Esophagus muscularis mucosa (tissue), 4 donors: ENCODE measurements around the gene GRIK5.

ENCODE experiments used
- EP300 ChIP-seq: sonication (generic); formaldehyde crosslinking; IDR thresholded peaks from one replicate; pipeline ENCODE4 v1.6.1; 2017; ENCODE audit warnings: antibody characterized with exemption
- POLR2A ChIP-seq: fragments of 450-650 bp; IDR thresholded peaks from one replicate; pipeline ENCODE4 v1.6.1; 2017; ENCODE audit warnings: antibody characterized with exemption, moderate library complexity, mild to moderate bottlenecking, low read depth
- POLR2AphosphoS5 ChIP-seq, 2 donors: sonication (generic); formaldehyde crosslinking; IDR thresholded peaks; one replicate each; pipeline ENCODE4 v1.6.1; 2017; ENCODE audit warnings: antibody characterized with exemption in 2 of 2
- TF ChIP-seq, protein P1 (sequence below), 3 experiments: fragments of 200-600 bp in 2 of 3; fragments of 450-650 bp in 1 of 3; sonication (generic) in 2 of 3; IDR thresholded peaks; one replicate each; pipeline ENCODE4 v1.5.1; 2017 to 2019; ENCODE audit warnings: antibody characterized with exemption in 3 of 3, mild to moderate bottlenecking in 2 of 3, moderate library complexity in 1 of 3

DNA sequence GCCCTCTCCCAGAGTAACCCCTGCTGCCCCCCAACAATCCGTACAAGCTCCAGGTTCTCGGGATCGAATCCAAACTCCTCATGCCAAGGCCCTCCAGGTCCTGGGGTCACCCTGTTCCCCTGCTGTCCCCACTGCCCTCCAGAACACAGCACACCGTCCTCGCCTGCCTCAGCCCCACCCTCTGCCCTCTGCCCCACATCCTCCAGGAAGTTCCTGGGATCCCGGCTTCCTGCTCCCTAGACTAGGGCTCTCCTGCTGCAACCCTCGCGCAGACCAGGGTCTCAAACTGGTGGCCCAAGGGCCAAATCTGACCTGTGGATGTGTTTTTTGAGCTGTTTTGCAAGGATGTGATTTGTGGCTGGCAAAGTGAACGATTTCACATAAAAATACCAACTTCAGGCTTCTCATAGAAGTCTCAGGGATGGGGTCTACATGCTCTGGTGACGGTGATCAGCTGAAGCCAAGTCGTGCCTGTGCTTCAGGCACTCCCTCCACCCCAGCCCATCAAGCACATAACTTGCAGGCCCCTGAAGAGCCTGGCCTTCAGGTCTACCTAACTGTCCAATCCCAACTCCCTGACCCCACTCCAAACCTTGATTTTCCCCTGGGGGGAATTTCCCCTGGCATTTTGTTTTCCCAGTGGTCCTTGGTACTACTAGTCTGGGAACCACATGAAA is 112.7 kb downstream of the GRIK5 start:
- TF ChIP-seq, protein P1, sequence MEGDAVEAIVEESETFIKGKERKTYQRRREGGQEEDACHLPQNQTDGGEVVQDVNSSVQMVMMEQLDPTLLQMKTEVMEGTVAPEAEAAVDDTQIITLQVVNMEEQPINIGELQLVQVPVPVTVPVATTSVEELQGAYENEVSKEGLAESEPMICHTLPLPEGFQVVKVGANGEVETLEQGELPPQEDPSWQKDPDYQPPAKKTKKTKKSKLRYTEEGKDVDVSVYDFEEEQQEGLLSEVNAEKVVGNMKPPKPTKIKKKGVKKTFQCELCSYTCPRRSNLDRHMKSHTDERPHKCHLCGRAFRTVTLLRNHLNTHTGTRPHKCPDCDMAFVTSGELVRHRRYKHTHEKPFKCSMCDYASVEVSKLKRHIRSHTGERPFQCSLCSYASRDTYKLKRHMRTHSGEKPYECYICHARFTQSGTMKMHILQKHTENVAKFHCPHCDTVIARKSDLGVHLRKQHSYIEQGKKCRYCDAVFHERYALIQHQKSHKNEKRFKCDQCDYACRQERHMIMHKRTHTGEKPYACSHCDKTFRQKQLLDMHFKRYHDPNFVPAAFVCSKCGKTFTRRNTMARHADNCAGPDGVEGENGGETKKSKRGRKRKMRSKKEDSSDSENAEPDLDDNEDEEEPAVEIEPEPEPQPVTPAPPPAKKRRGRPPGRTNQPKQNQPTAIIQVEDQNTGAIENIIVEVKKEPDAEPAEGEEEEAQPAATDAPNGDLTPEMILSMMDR (IDR thresholded peaks at IDR 0.05): no peak
- TF ChIP-seq POLR2A: no peak
- no peak for TF ChIP-seq POLR2AphosphoS5 (IDR thresholded peaks at IDR 0.05)
- TF ChIP-seq EP300: no peak
